NCI-H510A (cell line): Measurements from ENCODE around the gene HCFC1.

ENCODE experiments used
- DNase-seq: peaks from one replicate; lab custom pipeline; 2025; lab: John Stamatoyannopoulos, UW

The HCFC1 gene

GRCh38 chrX:153971450-153972367 lies at the start of gene HCFC1:
Gene HCFC1, minus strand, starts transcription at chrX:153971818. Its CDS starts 978 bp downstream, at chrX:153970840.
- DNase-seq = peak; percentile 81

DNA sequence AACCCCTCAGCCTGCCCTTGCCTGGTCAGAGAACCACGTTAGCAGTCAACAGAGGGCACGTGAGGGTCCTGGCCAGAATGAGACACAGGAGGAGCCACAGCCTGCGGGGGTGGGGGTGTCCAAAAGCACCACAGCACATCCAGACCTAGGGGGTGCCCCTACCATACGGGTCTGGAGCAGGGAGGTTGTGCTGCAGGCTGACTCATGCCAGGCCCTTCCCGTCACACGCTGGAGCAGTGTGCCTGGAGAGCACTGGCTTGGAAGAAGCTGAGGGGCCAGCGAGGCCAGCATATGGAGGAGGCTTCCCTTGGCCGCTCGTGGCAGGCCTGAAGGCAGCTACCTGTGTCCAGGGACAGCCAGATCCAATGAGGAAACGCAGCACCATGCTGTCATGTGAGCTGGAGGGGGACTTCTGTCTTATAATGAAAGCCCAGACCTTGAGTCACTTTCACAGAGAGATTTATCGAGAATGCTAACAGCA lies 49.6 kb upstream of the HCFC1 start:
- DNase-seq = no peak

GRCh38 chrX:154020536-154021115 lies 49.0 kb upstream of the HCFC1 start:
- no peak for DNase-seq

DNA sequence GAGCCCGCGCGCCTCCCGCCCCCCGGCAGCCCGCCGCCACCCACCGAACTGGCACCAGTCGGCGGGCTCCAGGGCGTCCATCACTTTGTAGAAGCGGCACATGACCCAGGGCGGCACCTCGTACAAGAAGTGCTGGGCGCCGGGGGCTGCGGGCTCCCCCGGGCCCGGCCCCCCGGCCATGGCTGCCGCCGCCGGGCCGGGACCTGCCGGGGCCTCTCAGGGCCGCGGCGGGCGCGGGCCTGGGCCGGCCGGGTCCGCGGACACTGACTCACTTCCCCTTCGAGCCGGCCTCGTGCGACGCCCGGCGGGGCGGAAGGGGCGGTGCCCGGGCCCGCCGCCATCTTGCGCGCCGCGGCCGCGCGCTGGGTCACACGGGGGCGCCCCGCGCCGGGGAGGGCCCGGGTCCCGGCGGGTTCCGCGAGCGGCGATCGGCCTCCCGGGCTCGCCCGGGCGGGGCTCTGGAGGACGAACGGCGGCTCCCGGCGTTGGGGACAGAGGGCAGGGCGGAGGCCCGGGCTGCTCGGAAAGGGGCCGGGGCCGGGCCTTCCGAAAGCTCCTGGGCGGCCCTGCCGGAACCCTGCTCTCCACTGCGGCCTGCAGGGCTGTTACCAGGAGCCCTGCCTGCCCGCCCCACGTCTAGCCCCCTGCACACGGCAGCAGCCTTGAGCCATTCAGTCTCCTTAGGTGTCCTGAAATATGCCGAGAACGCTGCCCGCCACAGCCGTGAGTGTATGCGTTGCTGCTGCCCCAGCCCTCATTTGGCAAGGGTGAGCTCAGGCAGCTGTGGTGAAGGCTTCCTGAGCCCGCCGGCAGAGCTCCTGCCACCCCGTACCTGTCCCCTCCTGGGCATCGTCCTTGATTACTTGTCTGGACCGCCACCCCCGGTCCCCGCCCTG lies 48.3 kb upstream of the HCFC1 start, which contains the start of gene IRAK1:
Gene IRAK1 (minus strand): TSS at position 270 of the 896 bp plus-strand sequence. CDS start 90 bp downstream, at position 180.
- DNase-seq = peak; percentile 24

GRCh38 chrX:154019061-154019621 lies 47.5 kb upstream of the HCFC1 start:
- DNase-seq = no peak

GRCh38 chrX:154018518-154019060 lies 47.0 kb upstream of the HCFC1 start:
- no peak for DNase-seq

- no peak for DNase-seq
Observed at GRCh38 chrX:154017766-154018517, 46.3 kb upstream of the HCFC1 start.

GRCh38 chrX:154016366-154017076 lies 44.9 kb upstream of the HCFC1 start:
- no peak for DNase-seq

DNA sequence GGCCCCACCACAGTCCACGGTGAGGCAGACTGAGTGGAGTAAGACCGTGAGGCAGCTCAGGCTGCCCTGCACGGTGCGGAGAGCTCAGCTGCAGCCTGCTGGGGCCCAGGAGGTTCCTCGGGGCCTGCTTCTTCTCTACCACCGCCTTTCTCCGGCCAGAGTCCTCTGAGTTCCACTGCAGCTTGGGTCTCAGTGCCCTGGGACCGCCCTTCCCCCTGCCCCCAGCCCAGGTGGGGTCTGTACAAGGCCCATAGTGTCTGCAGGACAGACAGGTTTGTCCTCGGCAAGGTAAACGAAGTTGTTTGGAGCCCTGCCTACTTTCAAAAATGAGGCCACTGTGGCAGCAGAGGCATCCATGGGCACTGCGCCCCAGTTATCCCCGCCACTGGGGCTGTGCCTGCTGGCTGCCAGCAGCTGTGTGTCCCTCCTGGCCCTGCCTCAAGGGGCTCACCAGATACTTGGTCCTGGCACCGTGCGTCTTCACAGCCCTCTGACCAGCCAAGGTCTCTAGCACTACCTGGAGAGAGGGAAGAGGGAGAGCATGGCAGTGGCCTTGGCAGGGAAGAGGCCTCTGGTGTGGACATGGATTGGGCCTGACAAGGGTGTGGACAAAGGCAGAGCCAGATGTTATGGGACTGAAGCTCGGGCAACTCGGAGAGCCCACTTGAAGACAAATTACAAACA lies 44.1 kb upstream of the HCFC1 start:
- DNase-seq = no peak

DNA sequence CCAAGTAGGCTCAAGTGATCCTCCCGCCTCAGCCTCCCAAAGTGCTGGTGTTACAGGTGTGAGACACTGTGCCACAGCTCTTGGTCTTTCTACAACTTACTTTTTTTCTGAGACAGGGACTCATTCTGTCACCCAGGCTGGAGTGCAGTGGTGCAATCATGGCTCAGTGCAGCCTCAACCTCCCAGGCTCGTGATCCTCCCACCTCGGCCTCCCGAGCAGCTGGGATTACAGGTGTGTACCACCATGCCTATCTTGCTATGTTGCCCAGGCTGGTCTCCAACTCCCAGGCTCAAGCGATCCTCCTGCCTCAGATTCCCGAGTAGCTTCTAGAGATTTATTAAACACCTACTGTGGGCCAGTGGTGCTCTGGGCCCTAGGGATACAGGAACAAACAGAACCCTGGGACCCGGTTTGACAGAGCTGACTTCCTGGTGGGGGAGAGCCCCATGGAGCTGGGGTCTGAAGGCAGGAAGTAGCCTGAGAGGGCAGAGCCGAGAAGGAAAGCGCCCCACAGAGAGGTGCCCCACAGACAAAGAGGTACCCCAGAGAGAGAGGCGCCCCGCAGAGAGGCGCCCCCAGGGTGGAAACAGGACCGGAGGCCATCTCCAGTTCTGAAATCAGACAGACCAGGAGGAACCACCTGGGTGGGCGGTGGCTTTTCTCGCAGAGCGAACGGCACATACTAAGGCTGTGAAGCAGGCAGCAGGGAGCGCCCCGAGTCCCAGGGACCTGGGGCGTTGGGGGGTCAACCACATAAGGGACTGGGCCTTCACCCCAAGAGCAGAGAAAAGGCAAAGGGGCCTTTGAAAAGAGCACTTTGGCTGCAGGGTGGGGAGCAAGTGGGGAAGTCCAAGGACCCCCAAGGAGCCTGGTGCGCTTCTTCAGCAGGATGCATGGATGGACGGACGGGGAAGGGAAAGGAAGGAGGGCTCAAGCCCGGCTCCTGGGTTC lies 43.1 kb upstream of the HCFC1 start:
- no peak for DNase-seq

- no peak for DNase-seq
Observed at GRCh38 chrX:154013614-154014360, 42.2 kb upstream of the HCFC1 start.

- no peak for DNase-seq
Observed at GRCh38 chrX:154013001-154013421, 41.4 kb upstream of the HCFC1 start.

DNA sequence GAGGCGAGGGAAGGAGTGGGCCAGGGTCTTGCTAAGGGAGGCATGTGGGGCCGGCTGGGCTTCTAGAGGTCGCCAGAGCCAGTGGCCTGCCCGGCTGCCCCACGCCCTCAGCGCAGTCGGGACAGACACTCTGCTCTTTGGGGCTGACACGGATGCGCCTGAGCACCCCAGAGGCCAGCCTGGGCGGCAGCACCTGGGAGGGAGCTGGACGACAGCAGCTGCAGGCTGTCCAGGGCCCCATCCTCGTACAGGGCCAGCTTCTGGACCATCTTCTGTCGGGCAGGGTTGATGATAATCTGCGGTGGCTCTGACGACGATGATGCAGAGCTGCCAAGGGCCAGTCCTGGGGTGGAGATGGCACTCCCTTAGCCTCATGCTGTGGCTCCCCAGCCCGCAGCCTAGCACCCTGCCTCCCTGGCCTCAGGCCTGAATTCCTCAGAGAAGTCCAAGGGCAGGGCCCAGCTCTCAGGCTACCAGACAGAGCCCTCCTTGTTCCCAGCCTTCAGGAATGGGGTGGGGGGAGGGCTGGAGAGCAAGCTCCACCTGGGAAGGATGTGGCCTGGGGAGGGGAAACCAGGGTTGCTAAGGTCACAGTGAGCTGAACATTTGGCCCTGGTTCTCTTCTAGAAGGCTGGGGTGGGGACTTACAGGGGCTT lies 40.8 kb upstream of the HCFC1 start:
- no peak for DNase-seq

DNA sequence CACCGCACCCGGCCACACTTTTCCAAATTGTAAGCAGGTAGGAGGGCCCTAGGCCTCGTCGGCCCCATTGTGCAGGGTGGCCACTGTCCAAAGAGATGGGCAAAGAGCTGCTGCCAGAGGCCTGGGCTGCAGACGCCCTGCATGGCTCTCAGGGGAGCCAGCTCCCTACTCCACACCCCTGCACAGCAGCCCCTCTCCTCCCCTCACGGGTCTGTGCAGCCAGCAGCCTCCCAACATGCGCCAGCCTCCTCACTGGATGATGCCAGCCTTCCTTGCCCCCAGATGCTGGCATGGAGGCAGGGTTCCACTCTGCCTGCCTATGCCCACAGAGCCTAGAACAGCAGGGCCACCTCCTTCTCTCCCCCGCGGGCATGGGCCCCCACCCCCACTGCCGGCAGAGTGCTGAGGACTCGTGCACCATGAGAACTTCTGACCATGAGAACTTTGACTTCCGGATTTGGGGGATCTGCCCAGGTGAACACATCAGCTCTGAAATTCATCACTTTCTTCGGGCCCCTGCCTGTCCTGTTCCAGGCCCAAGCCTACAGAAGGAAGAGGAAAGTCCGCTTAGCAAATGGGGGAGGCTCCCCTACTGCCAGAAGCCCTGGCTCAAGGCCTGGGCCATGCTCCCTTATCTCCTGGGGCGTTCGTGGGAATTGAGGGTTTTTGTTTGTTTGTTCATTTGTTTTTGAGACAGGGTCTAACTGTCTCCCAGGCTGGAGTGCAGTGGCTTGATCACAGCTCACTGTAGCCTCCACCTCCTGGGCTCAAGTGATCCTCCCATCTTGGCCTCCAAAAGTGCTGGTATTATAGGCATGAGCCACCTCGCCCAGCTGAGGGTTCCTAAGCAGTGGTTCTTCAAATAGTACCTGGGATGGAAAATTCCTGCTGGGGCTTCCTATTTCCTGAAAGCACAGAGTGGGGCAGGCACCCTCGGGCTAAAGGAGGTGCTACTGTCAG lies 40.0 kb upstream of the HCFC1 start:
- DNase-seq = no peak

DNA sequence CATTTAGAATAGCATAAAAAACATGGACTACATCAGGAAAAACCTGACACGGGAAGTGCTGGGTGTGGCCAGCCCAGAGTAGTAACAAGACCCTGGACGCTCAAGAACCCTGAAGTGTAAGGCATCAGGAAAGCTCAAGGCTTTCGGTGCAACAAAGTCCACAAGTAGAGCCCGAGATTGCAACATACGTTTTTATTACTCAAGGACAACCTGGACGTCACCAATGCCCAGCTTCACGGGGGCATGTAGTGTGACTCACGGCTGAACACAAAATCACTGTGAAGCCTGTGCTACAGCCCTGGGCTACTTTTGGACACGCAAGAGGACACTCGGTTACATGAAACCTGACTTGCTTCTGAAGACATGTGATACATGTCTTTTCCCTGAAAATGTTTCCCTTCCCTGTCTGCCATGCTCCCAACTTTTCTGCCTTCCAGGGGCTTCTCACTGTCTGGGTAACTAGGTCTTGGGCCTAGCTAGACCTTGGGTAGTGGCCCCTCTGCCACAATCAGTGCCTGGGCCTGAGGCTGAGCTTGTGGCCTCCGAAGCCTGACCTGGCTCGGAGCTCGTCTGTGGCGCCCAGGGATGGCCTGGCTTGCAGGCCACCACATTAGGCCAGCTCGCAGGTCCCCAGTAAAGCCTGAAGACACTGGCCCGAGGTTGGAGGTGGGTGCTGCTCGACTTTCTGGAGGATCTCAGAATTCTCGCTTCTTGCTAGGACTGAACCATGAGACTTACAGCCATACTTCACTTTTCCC lies 38.9 kb upstream of the HCFC1 start:
- DNase-seq = no peak
